Neuronal stem cell (in vitro differentiated cells): ENCODE data around the gene DSCAM.

Source experiments
- DNase-seq: peaks from one replicate; pipeline ENCODE4 v3.0.0-alpha.2; 2013; ENCODE audit warnings: low spot score
- H2AFZ ChIP-seq: one replicate; pipeline ENCODE4 v1.6.1; 2013; ENCODE audit warnings: mild to moderate bottlenecking, low read length, inconsistent platforms
- H2AK5ac ChIP-seq: 2 replicates; pipeline ENCODE4 v1.6.1; 2013; ENCODE audit warnings: low read depth, mild to moderate bottlenecking, inconsistent platforms, low read length, moderate library complexity, mixed read lengths
- H2BK120ac ChIP-seq: 2 replicates; pipeline ENCODE4 v1.6.1; 2013; ENCODE audit warnings: low read depth, mild to moderate bottlenecking, inconsistent platforms, low read length, moderate library complexity, mixed read lengths
- H2BK12ac ChIP-seq: one replicate; pipeline ENCODE4 v1.6.1; 2013; ENCODE audit warnings: low read length, inconsistent platforms
- H2BK15ac ChIP-seq: 2 replicates; pipeline ENCODE4 v1.6.1; 2013; ENCODE audit warnings: mild to moderate bottlenecking, low read length, inconsistent platforms, mixed read lengths
- H2BK5ac ChIP-seq: one replicate; pipeline ENCODE4 v1.6.1; 2013; ENCODE audit warnings: inconsistent platforms, mild to moderate bottlenecking, low read length, moderate library complexity
- H3K14ac ChIP-seq: one replicate; pipeline ENCODE4 v1.6.1; 2013; ENCODE audit warnings: low read length, inconsistent platforms
- H3K18ac ChIP-seq: 2 replicates; pipeline ENCODE4 v1.6.1; 2013; ENCODE audit warnings: low read length, inconsistent platforms
- H3K23ac ChIP-seq: 2 replicates; pipeline ENCODE4 v1.6.1; 2013; ENCODE audit warnings: low read depth, mild to moderate bottlenecking, mixed read lengths, low read length, inconsistent platforms; ENCODE audit not compliant: poor library complexity
- H3K27ac ChIP-seq: replicated peaks from 3 replicates; pipeline ENCODE4 v1.5.1; 2013; ENCODE audit warnings: low read length, inconsistent platforms
- H3K27me3 ChIP-seq, 3 experiments: 2 replicates each; pipeline ENCODE4 v1.6.1; 2013; ENCODE audit warnings: low read length in 3 of 3, mild to moderate bottlenecking in 2 of 3, inconsistent platforms in 1 of 3, low read depth in 1 of 3, mixed read lengths in 1 of 3, moderate library complexity in 1 of 3; ENCODE audit not compliant: control insufficient read depth in 3 of 3, insufficient read depth in 3 of 3
- H3K36me3 ChIP-seq, 2 donors: replicated peaks in 1 of 2; 2 replicates each; pipeline ENCODE4 v1.6.1; 2013; ENCODE audit warnings: low read length in 2 of 2; ENCODE audit not compliant: control insufficient read depth in 2 of 2, insufficient read depth in 2 of 2
- H3K4ac ChIP-seq: 2 replicates; pipeline ENCODE4 v1.6.1; 2013; ENCODE audit warnings: inconsistent platforms, mild to moderate bottlenecking, low read length, moderate library complexity
- H3K4me1 ChIP-seq, 2 donors: 1 replicate in 1 of 2; 2 replicates in 1 of 2; pipeline ENCODE4 v1.6.1; 2013; ENCODE audit warnings: low read length in 2 of 2, low read depth in 1 of 2; ENCODE audit not compliant: control insufficient read depth in 2 of 2, insufficient read depth in 1 of 2
- H3K4me2 ChIP-seq: one replicate; pipeline ENCODE4 v1.6.1; 2013; ENCODE audit warnings: mild to moderate bottlenecking, low read length, inconsistent platforms; ENCODE audit not compliant: insufficient read depth, poor library complexity, severe bottlenecking
- H3K4me3 ChIP-seq, 2 donors: 2 replicates each; pipeline ENCODE4 v1.5.1; 2013; ENCODE audit warnings: low read length in 2 of 2, mild to moderate bottlenecking in 2 of 2, inconsistent platforms in 1 of 2, moderate library complexity in 1 of 2
- H3K79me1 ChIP-seq: one replicate; pipeline ENCODE4 v1.6.1; 2013; ENCODE audit warnings: low read depth, mild to moderate bottlenecking, inconsistent platforms, low read length, moderate library complexity
- H3K9ac ChIP-seq: one replicate; pipeline ENCODE4 v1.6.1; 2013; ENCODE audit warnings: mild to moderate bottlenecking, low read depth, low read length, inconsistent platforms; ENCODE audit not compliant: poor library complexity
- H3K9me3 ChIP-seq, 2 donors: replicated peaks in 1 of 2; 2 replicates each; pipeline versions ENCODE3 to v1.6.1; 2013; ENCODE audit warnings: low read length in 2 of 2, mild to moderate bottlenecking in 2 of 2, inconsistent platforms in 1 of 2, low read depth in 1 of 2, mixed read lengths in 1 of 2, moderate library complexity in 1 of 2; ENCODE audit not compliant: control insufficient read depth in 2 of 2, insufficient read depth in 1 of 2
- H4K8ac ChIP-seq: one replicate; pipeline ENCODE4 v1.6.1; 2013; ENCODE audit warnings: low read depth, mild to moderate bottlenecking, inconsistent platforms, low read length, moderate library complexity
- H4K91ac ChIP-seq: one replicate; pipeline ENCODE4 v1.6.1; 2013; ENCODE audit warnings: low read length, low read depth, mild to moderate bottlenecking, inconsistent platforms; ENCODE audit not compliant: poor library complexity
- WGBS, 2 donors: extraction: QIAGEN DNeasy Blood & Tissue Kit; methylation state at CpG; one replicate each; pipeline ENCODE4 v1.1.7; 2013; ENCODE audit warnings: missing lambda C conversion rate in 2 of 2, mixed read lengths in 1 of 2; ENCODE audit not compliant: insufficient read length in 2 of 2, insufficient replicate concordance in 1 of 2; ENCODE audit errors: extremely low coverage in 2 of 2; 5-methylcytosine and 5-hydroxymethylcytosine counted together

DSCAM gene

DNA sequence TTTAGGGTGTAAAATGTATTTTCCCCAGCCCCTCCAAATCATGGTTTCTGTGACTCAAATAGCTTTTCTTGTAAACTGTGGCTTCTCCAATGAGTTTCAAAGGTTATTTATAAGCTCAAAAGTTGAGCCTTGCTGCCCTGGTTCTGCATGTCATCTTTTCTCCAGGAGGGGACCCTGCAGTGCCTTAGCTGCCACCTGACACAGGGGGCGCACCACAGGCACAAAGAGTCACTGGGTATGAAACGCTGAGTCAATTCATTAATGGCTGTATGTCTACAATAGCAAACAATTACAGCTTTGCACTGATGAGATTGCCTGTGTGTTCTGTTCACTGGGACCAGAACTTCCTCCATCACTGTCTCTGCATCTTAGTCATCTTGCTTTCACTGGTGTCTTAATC, 878.9 kb downstream of the DSCAM start:
- no peak overlapping the region for H2AFZ ChIP-seq
- WGBS, 2 donors = no CpG with 5 or more reads among the region's 2 CpGs
- peaks cover 2 to 3% of the 10 kb centered on the region in 2 donors for H3K4me1 ChIP-seq

DNA sequence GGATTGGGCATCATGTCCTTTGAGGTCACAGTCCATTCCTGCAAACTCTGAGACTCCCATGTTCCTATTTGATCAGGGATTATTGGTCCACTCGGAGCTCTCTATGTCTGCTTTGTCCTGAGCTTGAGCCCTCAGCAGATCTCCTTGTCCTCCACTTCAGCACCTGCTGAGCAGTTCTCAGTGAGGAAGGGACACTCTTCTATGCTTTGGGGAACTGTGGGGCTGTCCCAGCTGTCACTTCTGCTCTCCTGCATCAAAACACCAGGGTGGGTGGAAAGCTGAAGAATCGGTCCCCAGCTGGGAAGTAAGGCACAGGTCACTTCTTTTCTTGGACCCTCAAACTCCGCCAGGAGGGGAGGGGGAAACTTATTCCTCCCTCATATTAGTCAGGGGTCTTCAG, 880.2 kb downstream of the DSCAM start:
- no peak for DNase-seq
- H2BK15ac ChIP-seq = no peak overlapping the region
- no peak overlapping the region for H4K8ac ChIP-seq
- H3K9ac ChIP-seq = no peak overlapping the region
- H2BK12ac ChIP-seq = no peak overlapping the region
- no peaks in the 10 kb centered on the region for H3K79me1 ChIP-seq
- peaks cover 0 to under 1% of the 10 kb centered on the region in 2 donors for H3K4me1 ChIP-seq
- H2AFZ ChIP-seq = no peak overlapping the region
- no peak overlapping the region for H3K23ac ChIP-seq
- no peaks in the 10 kb centered on the region for H3K27me3 ChIP-seq
- no peak overlapping the region for H3K4me3 ChIP-seq
- H2BK5ac ChIP-seq = no peak overlapping the region
- no peaks in the 10 kb centered on the region for H3K36me3 ChIP-seq
- H3K27ac ChIP-seq = no peak overlapping the region
- no peak overlapping the region for H2AK5ac ChIP-seq
- no peak overlapping the region for H3K4me2 ChIP-seq
- H3K14ac ChIP-seq = no peak overlapping the region
- WGBS, 2 donors = no CpG with 5 or more reads among the region's 3 CpGs
- H4K91ac ChIP-seq = no peak overlapping the region
- H2BK120ac ChIP-seq = no peak overlapping the region
- no peak overlapping the region for H3K4ac ChIP-seq
- H3K18ac ChIP-seq = no peak overlapping the region
- peaks cover 0 to 2% of the 10 kb centered on the region in 2 donors for H3K9me3 ChIP-seq

More for the DNA sequence above, 878.9 kb downstream of the DSCAM start:
- Histone ChIP-seq H2BK5ac (no peak overlapping the region), H3K18ac (no peak overlapping the region), H3K27me3 (no peaks in the 10 kb centered on the region), H3K9me3 (peaks cover 0 to 2% of the 10 kb centered on the region in 2 donors), H3K27ac (no peak overlapping the region), H3K9ac (no peak overlapping the region), H3K23ac (no peak overlapping the region), H4K91ac (no peak overlapping the region), H2AK5ac (no peak overlapping the region), H2BK120ac (no peak overlapping the region), H3K79me1 (no peaks in the 10 kb centered on the region), H3K4me3 (no peak overlapping the region), H3K4me2 (no peak overlapping the region), H2BK12ac (no peak overlapping the region), H3K14ac (no peak overlapping the region), H3K36me3 (no peaks in the 10 kb centered on the region), H2BK15ac (no peak overlapping the region), H3K4ac (no peak overlapping the region), H4K8ac (no peak overlapping the region)
- DNase-seq = no peak

DNA sequence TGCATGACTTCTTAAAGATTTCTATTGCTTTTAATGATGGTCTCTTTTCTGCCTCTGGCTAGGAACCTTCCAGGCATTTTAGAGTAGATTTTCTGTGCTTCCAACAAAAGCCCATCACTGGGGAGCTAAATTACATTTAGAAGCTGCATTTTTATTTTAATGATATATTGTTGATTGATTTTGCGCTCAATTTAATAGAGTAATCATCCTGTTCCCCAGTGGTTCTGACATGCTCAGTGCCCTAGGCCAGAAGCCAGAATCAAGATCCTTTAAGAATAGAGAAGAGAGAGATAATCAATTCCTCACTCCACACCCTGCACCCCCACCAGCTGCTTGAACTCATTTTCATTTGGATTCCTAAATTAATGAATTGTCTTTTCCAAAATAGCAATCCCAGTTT, 881.9 kb downstream of the DSCAM start:
- H3K9me3 ChIP-seq = peaks cover 0 to 2% of the 10 kb centered on the region in 2 donors
- no CpG with 5 or more reads among the region's 1 CpG for WGBS, 2 donors
- no peak overlapping the region for H4K8ac ChIP-seq
- no peak overlapping the region for H2AK5ac ChIP-seq
- no peaks in the 10 kb centered on the region for H3K27me3 ChIP-seq
- H3K4me1 ChIP-seq = no peaks in the 10 kb centered on the region
- no peaks in the 10 kb centered on the region for H3K79me1 ChIP-seq
- H2BK12ac ChIP-seq = no peak overlapping the region
- H3K36me3 ChIP-seq = no peaks in the 10 kb centered on the region
- no peak overlapping the region for H3K14ac ChIP-seq
- no peak overlapping the region for H3K9ac ChIP-seq
- H3K4me2 ChIP-seq = no peak overlapping the region
- no peak overlapping the region for H4K91ac ChIP-seq
- H2BK120ac ChIP-seq = no peak overlapping the region
- H2BK5ac ChIP-seq = no peak overlapping the region
- no peak overlapping the region for H2AFZ ChIP-seq
- H3K4me3 ChIP-seq = no peak overlapping the region
- H3K18ac ChIP-seq = no peak overlapping the region
- no peak overlapping the region for H3K23ac ChIP-seq
- H3K4ac ChIP-seq = no peak overlapping the region
- no peak overlapping the region for H3K27ac ChIP-seq
- DNase-seq = no peak
- H2BK15ac ChIP-seq = no peak overlapping the region

DNA sequence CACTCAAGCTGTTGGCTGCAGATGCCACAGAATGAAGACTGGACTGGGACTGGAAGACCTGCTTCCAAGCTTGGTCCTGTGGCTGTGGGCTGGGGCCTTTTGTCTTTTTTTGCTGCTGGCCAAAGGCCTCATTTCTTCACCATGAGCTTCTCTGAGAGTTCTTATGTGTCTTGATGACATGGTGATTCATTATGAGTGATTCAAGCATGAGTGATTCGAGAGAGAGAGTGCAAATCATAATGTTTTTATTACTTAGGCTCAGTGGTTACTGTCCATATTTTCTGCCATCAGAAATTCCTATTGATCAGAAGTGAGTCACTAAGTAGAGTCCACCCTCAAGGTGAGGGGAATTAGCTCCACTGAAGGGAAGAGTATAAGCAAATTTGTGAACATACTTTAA, 885.7 kb downstream of the DSCAM start:
- no peak overlapping the region for H2BK120ac ChIP-seq
- no peak overlapping the region for H3K14ac ChIP-seq
- H4K8ac ChIP-seq = no peak overlapping the region
- no peak overlapping the region for H3K4me3 ChIP-seq
- no peak overlapping the region for H2BK12ac ChIP-seq
- H3K27ac ChIP-seq = no peak overlapping the region
- H3K23ac ChIP-seq = no peak overlapping the region
- H3K27me3 ChIP-seq = no peaks in the 10 kb centered on the region
- DNase-seq = no peak
- no peak overlapping the region for H2BK5ac ChIP-seq
- H3K36me3 ChIP-seq = no peaks in the 10 kb centered on the region
- no CpG with 5 or more reads among the region's 1 CpG for WGBS, 2 donors
- no peak overlapping the region for H3K4me2 ChIP-seq
- H3K4ac ChIP-seq = no peak overlapping the region
- H2BK15ac ChIP-seq = no peak overlapping the region
- H4K91ac ChIP-seq = no peak overlapping the region
- H3K79me1 ChIP-seq = no peaks in the 10 kb centered on the region
- H3K4me1 ChIP-seq = no peaks in the 10 kb centered on the region
- no peak overlapping the region for H3K9ac ChIP-seq
- no peak overlapping the region for H3K18ac ChIP-seq
- H3K9me3 ChIP-seq = peaks cover 0 to 2% of the 10 kb centered on the region in 2 donors
- H2AFZ ChIP-seq = no peak overlapping the region
- H2AK5ac ChIP-seq = no peak overlapping the region
